GM12891 (cell line): ENCODE data around the gene NFKB1.

Source experiments
- DNase-seq: peaks from one replicate; pipeline ENCODE4 v3.0.0; 2011; ENCODE audit warnings: low spot score; ENCODE audit not compliant: insufficient read length
- FAIRE-seq: peaks from 2 replicates; lab custom pipeline; 2011; peaks lifted over from hg19 to GRCh38; lab: Jason Lieb, UNC
- PAX5 ChIP-seq: IDR thresholded peaks from 2 replicates; pipeline ENCODE4 v1.6.1; 2011; ENCODE audit warnings: low read length, moderate library complexity, mild to moderate bottlenecking; ENCODE audit not compliant: insufficient read depth, severe bottlenecking
- POLR2A ChIP-seq: IDR thresholded peaks from 2 replicates; pipeline ENCODE4 v1.6.1; 2011; ENCODE audit warnings: low read depth, low read length, control low read depth
- POLR2AphosphoS5 ChIP-seq: IDR thresholded peaks from 2 replicates; pipeline ENCODE4 v1.6.1; 2011; ENCODE audit warnings: low read depth, low read length, control low read depth
- POU2F2 ChIP-seq: IDR thresholded peaks from 2 replicates; pipeline ENCODE4 v1.6.1; 2011; ENCODE audit warnings: low read depth, mild to moderate bottlenecking, control low read depth, low read length, moderate library complexity
- SPI1 ChIP-seq: IDR thresholded peaks from 2 replicates; pipeline ENCODE4 v1.6.1; 2011; ENCODE audit warnings: low read depth, low read length, control low read depth
- TAF1 ChIP-seq: IDR thresholded peaks from 2 replicates; pipeline ENCODE4 v1.6.1; 2011; ENCODE audit warnings: low read depth, low read length, control low read depth

The NFKB1 gene

DNA sequence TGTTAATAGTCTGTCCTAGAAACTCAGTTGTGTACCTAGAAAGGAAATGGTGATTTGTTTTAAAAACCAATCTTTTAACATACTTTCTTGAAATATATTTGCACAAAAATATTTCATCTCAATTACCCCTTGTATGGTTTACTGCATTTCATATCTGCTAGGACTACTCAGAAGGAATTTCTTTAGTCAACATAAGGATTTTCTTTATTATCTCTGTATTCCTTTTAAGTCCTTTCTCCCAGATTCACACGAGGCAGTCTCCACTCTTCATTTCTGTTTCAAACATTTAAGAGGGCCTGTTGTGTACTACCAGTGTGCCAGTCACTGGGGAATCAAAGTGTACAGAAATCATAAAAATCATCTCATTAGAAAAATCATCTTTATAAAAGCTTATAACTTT lies 28.8 kb downstream of the NFKB1 start:
- no peak for DNase-seq
- TF ChIP-seq PAX5 (no peak), TAF1 (no peak), POLR2AphosphoS5 (no peak), SPI1 (no peak), POLR2A (no peak), POU2F2 (no peak)
- FAIRE-seq, result no peak

DNA sequence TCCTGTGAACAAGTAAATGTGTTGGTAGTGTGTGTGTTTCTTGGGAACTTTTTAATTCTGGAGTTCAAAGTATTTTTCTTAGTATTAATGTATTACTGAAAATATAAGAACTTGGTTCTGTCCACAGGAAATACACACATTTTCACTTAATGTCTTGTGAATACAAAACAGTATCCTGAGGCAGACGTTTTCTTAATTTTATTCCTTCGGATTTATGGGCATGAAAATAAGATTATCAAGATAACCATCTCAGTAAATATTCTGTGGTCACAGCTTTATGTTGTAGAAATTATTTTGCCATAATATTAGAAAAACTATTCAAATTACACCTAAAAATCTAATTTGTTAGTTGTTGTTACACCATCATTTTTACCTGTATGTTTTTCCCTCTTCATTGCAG lies 29.8 kb downstream of the NFKB1 start:
- no peak for TF ChIP-seq POLR2A
- TF ChIP-seq TAF1, result no peak
- TF ChIP-seq POU2F2, result no peak
- no peak for FAIRE-seq
- no peak for DNase-seq

DNA sequence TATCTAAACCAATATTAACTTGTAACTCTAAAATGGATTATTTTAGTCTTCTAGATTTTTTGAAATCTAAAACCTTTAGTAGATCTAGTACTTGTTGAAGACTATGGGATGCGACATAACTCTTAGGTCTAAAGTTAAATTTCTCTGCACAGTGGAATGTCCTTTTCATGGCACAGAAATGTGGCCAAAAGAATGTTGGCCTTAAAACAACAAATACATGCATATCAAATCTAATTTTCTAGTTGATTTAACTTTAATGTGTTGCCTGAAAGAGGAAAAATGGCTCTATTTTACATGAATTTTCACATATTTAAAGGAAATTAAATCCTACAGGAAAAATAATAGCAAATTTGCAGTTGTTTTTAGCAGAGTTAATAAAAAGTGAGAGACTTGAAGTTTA lies 30.3 kb downstream of the NFKB1 start:
- FAIRE-seq, result no peak
- TF ChIP-seq POLR2AphosphoS5 (no peak), POLR2A (no peak), SPI1 (no peak), PAX5 (no peak), POU2F2 (no peak)
- no peak for DNase-seq

DNA sequence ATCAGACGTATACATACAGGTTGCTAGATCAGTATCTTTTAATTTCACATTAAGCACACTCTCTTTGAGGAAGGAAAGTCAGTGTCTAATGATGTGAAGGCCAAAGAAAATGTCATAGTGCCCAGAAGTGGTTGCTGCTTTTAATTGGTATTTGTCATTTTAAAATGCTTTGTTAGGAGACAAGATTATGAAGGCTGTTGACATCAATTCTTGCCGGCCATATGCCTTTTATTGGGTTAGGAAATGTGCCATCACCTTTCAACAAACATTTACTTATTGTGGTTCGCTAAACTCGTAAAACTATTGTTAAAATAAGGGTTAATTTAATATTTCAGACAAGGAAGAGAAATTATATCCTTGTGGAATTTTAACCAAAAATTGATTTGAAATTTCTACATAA lies 32.2 kb downstream of the NFKB1 start:
- FAIRE-seq, result peak; percentile 69

DNA sequence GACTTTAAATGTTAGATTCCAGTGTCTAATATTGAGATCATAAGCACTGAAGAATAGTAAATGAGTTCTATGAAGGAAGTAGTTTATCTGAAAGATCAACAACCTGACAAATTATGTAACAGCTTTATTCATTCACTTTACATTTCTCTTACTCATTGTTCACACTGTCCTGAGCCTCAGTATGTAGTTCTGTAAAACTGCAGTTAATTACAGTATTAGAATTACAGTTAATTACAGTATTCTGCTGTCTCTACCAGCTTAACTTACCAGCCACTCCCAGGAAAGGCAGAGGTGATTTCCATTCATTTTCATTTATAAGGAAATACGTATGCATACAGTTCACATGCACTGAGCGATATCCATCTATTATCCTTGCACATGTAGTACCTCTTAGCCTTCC lies 32.7 kb downstream of the NFKB1 start:
- FAIRE-seq (peak; percentile 81), DNase-seq (no peak)
- no peak for TF ChIP-seq POU2F2
- no peak for TF ChIP-seq POLR2AphosphoS5
- TF ChIP-seq POLR2A, result no peak
- no peak for TF ChIP-seq TAF1
- no peak for TF ChIP-seq PAX5
- no peak for TF ChIP-seq SPI1

More for the DNA sequence above, 32.2 kb downstream of the NFKB1 start:
- DNase-seq, result no peak
- TF ChIP-seq TAF1, result no peak
- TF ChIP-seq POLR2AphosphoS5, result no peak
- no peak for TF ChIP-seq PAX5
- TF ChIP-seq POLR2A, result no peak
- no peak for TF ChIP-seq SPI1
- no peak for TF ChIP-seq POU2F2

DNA sequence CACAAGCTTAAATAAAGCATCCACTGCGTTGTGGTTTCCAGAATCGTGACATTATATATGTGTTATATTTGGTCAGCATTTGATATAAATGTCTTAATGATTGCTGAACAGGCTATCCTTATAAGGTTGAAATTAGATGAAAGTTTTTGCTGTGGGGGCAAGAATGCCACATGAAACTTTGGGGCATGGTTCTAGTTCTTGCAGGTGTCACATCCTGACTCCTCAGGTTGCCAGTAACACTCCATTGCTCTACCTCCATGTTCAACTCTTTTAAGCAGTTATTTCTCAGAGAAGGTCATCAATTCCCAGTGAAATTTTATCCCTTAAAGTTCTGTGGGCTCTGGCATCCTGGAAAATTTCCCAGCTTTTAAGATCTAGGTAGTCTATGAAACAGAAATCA lies 33.7 kb downstream of the NFKB1 start:
- DNase-seq, result no peak
- no peak for TF ChIP-seq TAF1
- no peak for TF ChIP-seq POLR2A
- TF ChIP-seq PAX5, result no peak
- no peak for TF ChIP-seq POU2F2
- TF ChIP-seq POLR2AphosphoS5, result no peak
- FAIRE-seq, result peak; percentile 82

DNA sequence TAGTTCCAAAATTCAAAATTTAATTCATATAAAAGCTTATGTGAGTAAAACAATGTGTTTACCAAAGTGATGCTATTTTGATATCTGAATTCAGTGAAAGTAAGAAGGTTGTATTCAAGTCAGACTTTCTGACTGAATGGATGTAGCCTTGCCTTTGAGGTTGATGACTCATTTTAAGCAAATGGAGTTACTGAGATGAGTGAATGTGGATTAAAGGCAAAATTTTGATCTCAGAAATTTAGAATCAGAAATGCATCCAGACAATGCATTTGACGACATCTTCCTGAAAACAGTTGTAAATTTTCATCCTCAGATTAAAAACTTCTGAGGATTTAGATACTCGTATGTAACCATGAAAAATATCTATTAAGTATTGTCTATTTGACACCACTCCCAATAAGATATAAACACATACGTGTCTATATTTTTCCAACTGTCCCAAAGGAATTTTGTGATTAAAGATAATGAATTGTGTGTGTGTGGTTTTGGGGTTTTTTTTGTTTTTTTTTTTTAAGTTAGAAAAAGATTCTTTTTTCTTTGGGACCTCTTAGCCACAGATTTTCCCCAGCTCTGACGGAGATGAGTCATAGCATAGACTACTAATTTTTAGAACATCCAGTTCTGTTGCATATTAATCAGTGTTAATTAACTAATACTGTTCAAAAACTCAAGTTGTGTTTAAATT lies 34.4 kb downstream of the NFKB1 start:
- TF ChIP-seq POLR2AphosphoS5 (no peak), PAX5 (no peak), TAF1 (no peak), POLR2A (no peak), POU2F2 (no peak), SPI1 (no peak)
- DNase-seq (no peak), FAIRE-seq (peak; percentile 56)

DNA sequence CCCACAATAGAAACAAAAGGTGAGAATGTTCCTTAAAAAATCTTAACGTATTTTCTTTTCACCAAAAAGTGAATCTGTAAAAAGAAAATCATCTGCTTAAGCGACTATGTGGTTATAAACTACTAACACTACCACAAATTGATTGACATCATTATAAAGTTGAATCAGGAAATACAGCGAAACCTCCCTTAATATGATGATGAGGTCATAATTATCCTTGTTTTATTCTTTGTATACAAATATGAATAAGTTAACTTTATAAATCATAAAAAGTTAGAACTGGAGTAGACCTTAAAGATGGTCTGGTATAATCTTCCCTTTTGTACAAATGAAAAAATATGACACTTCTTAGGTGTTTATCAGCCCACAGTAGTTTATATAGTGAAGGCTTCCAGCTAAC lies 35.6 kb downstream of the NFKB1 start:
- TF ChIP-seq POU2F2 (no peak), PAX5 (no peak), POLR2AphosphoS5 (no peak), TAF1 (no peak), POLR2A (no peak), SPI1 (no peak)
- FAIRE-seq (no peak), DNase-seq (no peak)

DNA sequence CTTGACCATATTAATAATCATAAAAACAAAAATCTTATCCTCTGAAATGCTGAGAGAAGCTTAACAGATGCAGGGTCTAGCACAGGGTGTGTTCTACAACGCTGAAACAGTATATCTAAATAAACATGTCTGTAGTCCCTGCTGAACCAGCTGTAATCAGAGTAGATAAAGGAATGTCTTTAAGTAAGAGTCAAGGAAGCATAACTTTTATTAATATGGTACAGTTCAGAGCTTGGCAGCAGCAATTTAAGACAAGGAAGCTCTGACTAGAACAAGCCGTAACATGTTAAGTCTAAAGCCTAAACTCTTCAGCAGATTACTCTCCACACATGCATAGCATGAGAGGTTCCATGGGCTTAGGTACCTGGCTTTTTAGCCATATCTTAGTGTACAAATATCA lies 36.1 kb downstream of the NFKB1 start:
- TF ChIP-seq POLR2AphosphoS5, result no peak
- TF ChIP-seq SPI1, result no peak
- no peak for TF ChIP-seq PAX5
- TF ChIP-seq POLR2A, result no peak
- FAIRE-seq, result peak; percentile 20
- no peak for DNase-seq

DNA sequence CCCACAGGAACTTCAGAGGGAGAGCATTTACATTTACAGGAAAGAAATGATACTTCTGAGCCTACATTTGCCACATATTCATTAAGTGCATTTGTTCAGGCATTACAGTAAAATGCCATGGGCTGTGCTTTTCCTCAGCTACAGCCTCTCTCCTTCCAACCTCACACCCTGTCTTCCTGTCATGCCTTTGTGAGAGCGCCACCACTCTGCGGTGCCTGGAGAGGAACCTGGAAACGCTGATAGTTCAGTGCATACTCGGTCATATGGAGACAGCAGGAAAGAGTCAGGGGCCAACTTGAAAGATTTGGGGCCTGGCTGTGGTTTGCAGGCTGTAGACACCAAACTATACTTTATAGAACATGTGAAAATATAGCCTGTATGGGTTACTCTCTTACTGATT lies 40.5 kb downstream of the NFKB1 start:
- TF ChIP-seq POLR2AphosphoS5 (no peak), PAX5 (no peak), SPI1 (no peak), TAF1 (no peak), POU2F2 (no peak), POLR2A (no peak)
- DNase-seq (no peak), FAIRE-seq (peak; percentile 78)
